BE2C (cell line): ENCODE data around the gene TMEM184C.

Experiments
- DNase-seq: peaks from one replicate; pipeline ENCODE4 v3.0.0-alpha.2; 2020
- H3K27me3 ChIP-seq: fragments of 250-450 bp; sonication (Bioruptor Pico); 2 replicates; pipeline ENCODE4 v1.5.1; 2020; ENCODE audit warnings: mild to moderate bottlenecking
- H3K36me3 ChIP-seq: fragments of 250-450 bp; sonication (Bioruptor Pico); 2 replicates; pipeline ENCODE4 v1.5.1; 2020; ENCODE audit warnings: mild to moderate bottlenecking
- H3K4me1 ChIP-seq: fragments of 250-450 bp; sonication (Bioruptor Pico); 2 replicates; pipeline ENCODE4 v1.5.1; 2020
- H3K4me3 ChIP-seq: 2 replicates; pipeline ENCODE4 v1.5.1; 2011; ENCODE audit warnings: low read depth, low read length
- H3K9me3 ChIP-seq: fragments of 250-450 bp; sonication (Bioruptor Pico); 2 replicates; pipeline ENCODE4 v1.5.1; 2020
- CTCF ChIP-seq: IDR thresholded peaks from 2 replicates; pipeline ENCODE4 v1.5.1; 2012; ENCODE audit warnings: mild to moderate bottlenecking, low read depth, low read length

The TMEM184C gene

GRCh38 chr4:147645099-147645498 lies 27.9 kb downstream of the TMEM184C start:
- Histone ChIP-seq H3K4me1 (peaks cover 7% of the 10 kb centered on the region; the same call in 1 of the 2 replicates), H3K27me3 (no peaks in the 10 kb centered on the region), H3K4me3 (no peak overlapping the region), H3K9me3 (no peaks in the 10 kb centered on the region), H3K36me3 (peaks cover 32% of the 10 kb centered on the region)
- no peak for TF ChIP-seq CTCF
- DNase-seq: no peak

- Histone ChIP-seq H3K27me3 (no peaks in the 10 kb centered on the region), H3K9me3 (no peaks in the 10 kb centered on the region), H3K4me1 (peaks cover 7% of the 10 kb centered on the region; the same call in 1 of the 2 replicates), H3K36me3 (peaks cover 8% of the 10 kb centered on the region), H3K4me3 (no peak overlapping the region)
- TF ChIP-seq CTCF: no peak
- no peak for DNase-seq
Measured at GRCh38 chr4:147648656-147649055, 31.5 kb downstream of the TMEM184C start.

- TF ChIP-seq CTCF: no peak
- H3K9me3 ChIP-seq: no peaks in the 10 kb centered on the region
- no peak for DNase-seq
- H3K4me3 ChIP-seq: no peak overlapping the region
- H3K27me3 ChIP-seq: no peaks in the 10 kb centered on the region
- H3K4me1 ChIP-seq: no peaks in the 10 kb centered on the region
- H3K36me3 ChIP-seq: peaks cover 21% of the 10 kb centered on the region
Measured at GRCh38 chr4:147651563-147651962, 34.4 kb downstream of the TMEM184C start.

GRCh38 chr4:147655639-147656038 lies 38.4 kb downstream of the TMEM184C start:
- H3K36me3 ChIP-seq: peaks cover 28% of the 10 kb centered on the region
- TF ChIP-seq CTCF: no peak

GRCh38 chr4:147658501-147658900 lies 41.3 kb downstream of the TMEM184C start:
- Histone ChIP-seq H3K27me3 (no peaks in the 10 kb centered on the region), H3K4me1 (no peaks in the 10 kb centered on the region), H3K9me3 (no peaks in the 10 kb centered on the region), H3K4me3 (no peak overlapping the region), H3K36me3 (peaks cover 33% of the 10 kb centered on the region)
- no peak for TF ChIP-seq CTCF
- DNase-seq: no peak

More at GRCh38 chr4:147655639-147656038, 38.4 kb downstream of the TMEM184C start:
- Histone ChIP-seq H3K9me3 (no peaks in the 10 kb centered on the region), H3K27me3 (no peaks in the 10 kb centered on the region), H3K4me1 (no peaks in the 10 kb centered on the region), H3K4me3 (no peak overlapping the region)
- no peak for DNase-seq

GRCh38 chr4:147674073-147674472 lies 56.9 kb downstream of the TMEM184C start:
- TF ChIP-seq CTCF: no peak

More at GRCh38 chr4:147674073-147674472, 56.9 kb downstream of the TMEM184C start:
- Histone ChIP-seq H3K9me3 (no peaks in the 10 kb centered on the region), H3K4me1 (no peaks in the 10 kb centered on the region), H3K36me3 (peaks cover 16% of the 10 kb centered on the region; the same call in 1 of the 2 replicates), H3K27me3 (no peaks in the 10 kb centered on the region), H3K4me3 (no peak overlapping the region)
- no peak for DNase-seq
